Loucy (cell line): ENCODE measurements around the gene LRTM1.

Source experiments
- EZH2phosphoT487 ChIP-seq: fragments of 200-600 bp; IDR thresholded peaks from 2 replicates; pipeline ENCODE4 v1.6.1; 2018; ENCODE audit warnings: antibody characterized with exemption, mild to moderate bottlenecking, moderate library complexity, borderline replicate concordance
- TF ChIP-seq, protein P1 (sequence below): fragments of 200-600 bp; sonication (generic); conservative IDR thresholded peaks from 2 replicates; pipeline ENCODE4 v1.5.1; 2014; ENCODE audit warnings: mild to moderate bottlenecking, antibody characterized with exemption, low read length

- TF ChIP-seq, protein P1, sequence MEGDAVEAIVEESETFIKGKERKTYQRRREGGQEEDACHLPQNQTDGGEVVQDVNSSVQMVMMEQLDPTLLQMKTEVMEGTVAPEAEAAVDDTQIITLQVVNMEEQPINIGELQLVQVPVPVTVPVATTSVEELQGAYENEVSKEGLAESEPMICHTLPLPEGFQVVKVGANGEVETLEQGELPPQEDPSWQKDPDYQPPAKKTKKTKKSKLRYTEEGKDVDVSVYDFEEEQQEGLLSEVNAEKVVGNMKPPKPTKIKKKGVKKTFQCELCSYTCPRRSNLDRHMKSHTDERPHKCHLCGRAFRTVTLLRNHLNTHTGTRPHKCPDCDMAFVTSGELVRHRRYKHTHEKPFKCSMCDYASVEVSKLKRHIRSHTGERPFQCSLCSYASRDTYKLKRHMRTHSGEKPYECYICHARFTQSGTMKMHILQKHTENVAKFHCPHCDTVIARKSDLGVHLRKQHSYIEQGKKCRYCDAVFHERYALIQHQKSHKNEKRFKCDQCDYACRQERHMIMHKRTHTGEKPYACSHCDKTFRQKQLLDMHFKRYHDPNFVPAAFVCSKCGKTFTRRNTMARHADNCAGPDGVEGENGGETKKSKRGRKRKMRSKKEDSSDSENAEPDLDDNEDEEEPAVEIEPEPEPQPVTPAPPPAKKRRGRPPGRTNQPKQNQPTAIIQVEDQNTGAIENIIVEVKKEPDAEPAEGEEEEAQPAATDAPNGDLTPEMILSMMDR: no peak
- no peak for TF ChIP-seq EZH2phosphoT487
Measured at GRCh38 chr3:54977439-54977838, 49.6 kb upstream of the LRTM1 start.
